Spleen (tissue), 7 donors: ENCODE results near the gene RORB.

Experiments
- POLR2AphosphoS5 ChIP-seq, 3 donors: sonication (generic); formaldehyde crosslinking; IDR thresholded peaks; one replicate each; pipeline ENCODE4 v1.5.1; 2017; ENCODE audit warnings: antibody characterized with exemption in 3 of 3
- TF ChIP-seq, protein P1 (sequence below), 11 experiments: fragments of 200-600 bp in 7 of 11; fragments of 450-650 bp in 4 of 11; sonication (generic) in 4 of 11; IDR thresholded peaks in 8 of 11; conservative IDR thresholded peaks in 3 of 11; 1 replicate in 7 of 11; 2 replicates in 4 of 11; pipeline versions ENCODE4 v1.4.0 to v1.8.0; 2016 to 2021; ENCODE audit warnings: antibody characterized with exemption in 11 of 11, inconsistent platforms in 4 of 11, mild to moderate bottlenecking in 1 of 11
- donor health status: DM: no; HTN: no; CAD: no; lungs with moderate emphysema.
- donor health status: DM: no; HTN: no; CAD: no.
- donor health status: DM: no; HTN: no; CAD: no.

DNA sequence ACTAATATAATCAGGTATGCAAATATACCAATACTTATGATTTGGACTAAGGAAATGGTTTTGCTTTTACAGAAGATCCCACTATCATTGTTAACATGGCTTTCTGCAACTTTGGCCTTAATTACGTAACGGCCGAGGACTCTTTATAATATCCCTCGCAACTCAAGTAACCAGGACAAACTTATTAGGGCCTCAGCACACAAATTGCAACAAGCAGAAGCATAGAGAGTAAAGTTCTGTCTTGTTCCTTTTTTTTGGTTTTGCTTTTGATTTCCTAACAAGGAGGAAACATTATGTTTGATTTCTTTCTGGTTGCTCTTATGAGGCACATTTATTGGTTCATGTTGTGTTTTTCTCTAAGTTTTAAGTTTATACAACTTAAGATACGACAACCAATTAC is 60.4 kb downstream of the RORB start:
- TF ChIP-seq, protein P1, sequence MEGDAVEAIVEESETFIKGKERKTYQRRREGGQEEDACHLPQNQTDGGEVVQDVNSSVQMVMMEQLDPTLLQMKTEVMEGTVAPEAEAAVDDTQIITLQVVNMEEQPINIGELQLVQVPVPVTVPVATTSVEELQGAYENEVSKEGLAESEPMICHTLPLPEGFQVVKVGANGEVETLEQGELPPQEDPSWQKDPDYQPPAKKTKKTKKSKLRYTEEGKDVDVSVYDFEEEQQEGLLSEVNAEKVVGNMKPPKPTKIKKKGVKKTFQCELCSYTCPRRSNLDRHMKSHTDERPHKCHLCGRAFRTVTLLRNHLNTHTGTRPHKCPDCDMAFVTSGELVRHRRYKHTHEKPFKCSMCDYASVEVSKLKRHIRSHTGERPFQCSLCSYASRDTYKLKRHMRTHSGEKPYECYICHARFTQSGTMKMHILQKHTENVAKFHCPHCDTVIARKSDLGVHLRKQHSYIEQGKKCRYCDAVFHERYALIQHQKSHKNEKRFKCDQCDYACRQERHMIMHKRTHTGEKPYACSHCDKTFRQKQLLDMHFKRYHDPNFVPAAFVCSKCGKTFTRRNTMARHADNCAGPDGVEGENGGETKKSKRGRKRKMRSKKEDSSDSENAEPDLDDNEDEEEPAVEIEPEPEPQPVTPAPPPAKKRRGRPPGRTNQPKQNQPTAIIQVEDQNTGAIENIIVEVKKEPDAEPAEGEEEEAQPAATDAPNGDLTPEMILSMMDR (IDR thresholded peaks at IDR 0.05 in 8 of 11, conservative IDR thresholded peaks at IDR 0.05 in 3 of 11): no peak
- no peak for TF ChIP-seq POLR2AphosphoS5 (IDR thresholded peaks at IDR 0.05)
